Naive thymus-derived CD8-positive, alpha-beta T cell (primary cell): ENCODE measurements around the gene PLCXD3. TPM values are rescaled to one million over a fixed set of nuclear protein-coding genes. Genes with fewer than 3 reads are reported as not detected.
A peak's percentile ranks its signal among the peaks of the same experiment; 100 is the strongest.

Experiments
- ATAC-seq, 2 donors: fragments of 150-1000 bp; cut with Tn5 transposase in 1 of 2; sonication (Bioruptor Pico), chemical (Tn5 transposase) in 1 of 2; 1 replicate in 1 of 2; 2 replicates in 1 of 2; pipeline ENCODE4 v1.10.0; 2021; ENCODE audit warnings: mild to moderate bottlenecking in 2 of 2, moderate library complexity in 2 of 2
- POLR2A ChIA-PET: fragments of 350-600 bp; sonication (Branson Sonifier 250); formaldehyde crosslinking; loops from one replicate; lab custom pipeline; 2021; ENCODE audit warnings: antibody characterized with exemption; lab: Charles Lee
- DNase-seq, 10 donors: peaks; one replicate each; pipeline versions ENCODE4 v3.0.0 to v3.0.0-alpha.2; 2020 to 2022
- H3K27ac Mint-ChIP-seq, 10 donors: one replicate each; pipeline ENCODE4 v1.8.0; 2020 to 2022; ENCODE audit warnings: mild to moderate bottlenecking in 10 of 10, mixed read lengths in 10 of 10, moderate library complexity in 4 of 10, inconsistent platforms in 1 of 10
- H3K27me3 Mint-ChIP-seq, 5 donors: one replicate each; pipeline ENCODE4 v1.8.0; 2021 to 2022; ENCODE audit warnings: mixed read lengths in 5 of 5
- H3K36me3 Mint-ChIP-seq, 3 donors: one replicate each; pipeline ENCODE4 v1.8.0; 2020 to 2022; ENCODE audit warnings: mixed read lengths in 3 of 3, mild to moderate bottlenecking in 2 of 3, inconsistent platforms in 1 of 3
- H3K4me1 Mint-ChIP-seq, 4 donors: one replicate each; pipeline ENCODE4 v1.8.0; 2021 to 2022; ENCODE audit warnings: mixed read lengths in 4 of 4
- H3K4me3 Mint-ChIP-seq, 10 donors: one replicate each; pipeline ENCODE4 v1.8.0; 2020 to 2022; ENCODE audit warnings: mild to moderate bottlenecking in 10 of 10, mixed read lengths in 10 of 10, moderate library complexity in 6 of 10, inconsistent platforms in 1 of 10
- H3K9me3 Mint-ChIP-seq, 9 donors: one replicate each; pipeline ENCODE4 v1.8.0; 2020 to 2022; ENCODE audit warnings: mixed read lengths in 9 of 9, mild to moderate bottlenecking in 3 of 9, inconsistent platforms in 1 of 9, moderate library complexity in 1 of 9
- polyA plus RNA-seq, 3 donors: library from polyadenylated mRNA; unstranded; fragments of 300-500 nt; fragmentation: Illumina TruSeq; gene quantifications; one replicate each; pipeline ENCODE4 v1.2.3, GENCODE V29; 2021
- total RNA-seq, 8 experiments: library from RNA in 2 of 8; stranded (reverse) in 2 of 8; gene quantifications; one replicate each; pipeline ENCODE4 v1.2.3 and lab custom pipeline; 2021 to 2026

The PLCXD3 gene
- total and polyA plus RNA-seq, 5 experiments from 2014 or later: not detected

- Mint-ChIP-seq H3K27me3 (peaks cover 0 to 4% (median 0%) of the 10 kb centered on the region in 5 donors), H3K36me3 (no peaks in the 10 kb centered on the region), H3K27ac (no peak overlapping the region), H3K9me3 (peaks cover 0 to 30% (median 2%) of the 10 kb centered on the region in 9 donors), H3K4me1 (no peaks in the 10 kb centered on the region), H3K4me3 (no peak overlapping the region)
- ATAC-seq: no peak
- no peak for DNase-seq
- POLR2A ChIA-PET: no interaction called here
These were observed 197.8 kb downstream of the PLCXD3 start for GRCh38 chr5:41312478-41313060.

- ATAC-seq: no peak
- no peak overlapping the region for H3K4me3 Mint-ChIP-seq
These were observed 198.3 kb downstream of the PLCXD3 start for GRCh38 chr5:41312066-41312465.

DNA sequence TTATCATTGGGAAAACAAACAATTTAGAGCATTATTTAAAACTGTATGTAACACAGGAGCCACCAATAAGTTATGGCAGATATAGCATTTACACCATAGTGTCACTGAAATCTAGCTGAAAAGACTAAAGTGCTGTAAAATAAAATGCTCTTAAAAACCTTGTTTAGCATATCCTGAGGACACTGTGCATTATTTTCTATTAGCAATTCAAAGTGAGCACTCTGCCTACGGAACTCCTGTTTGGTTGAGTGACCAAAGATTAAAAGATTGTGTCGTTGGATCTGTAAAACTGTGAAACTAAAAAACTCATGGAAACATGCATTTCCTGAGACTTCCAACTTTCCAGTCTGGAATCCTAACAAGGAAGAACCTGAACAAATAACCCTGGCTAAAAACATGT lies 201.1 kb downstream of the PLCXD3 start:
- Mint-ChIP-seq H3K27me3 (peaks cover 0 to 2% (median 0%) of the 10 kb centered on the region in 5 donors), H3K4me1 (no peaks in the 10 kb centered on the region), H3K36me3 (no peaks in the 10 kb centered on the region), H3K9me3 (peaks cover 0 to 17% (median 0%) of the 10 kb centered on the region in 9 donors), H3K27ac (no peak overlapping the region), H3K4me3 (no peak overlapping the region)
- POLR2A ChIA-PET: no interaction called here
- ATAC-seq (no peak), DNase-seq (no peak)

More at GRCh38 chr5:41312066-41312465, 198.3 kb downstream of the PLCXD3 start:
- DNase-seq: no peak
- Mint-ChIP-seq H3K9me3 (peaks cover 0 to 25% (median 2%) of the 10 kb centered on the region in 9 donors), H3K4me1 (no peaks in the 10 kb centered on the region), H3K27me3 (peaks cover 0 to 4% (median 0%) of the 10 kb centered on the region in 5 donors), H3K36me3 (no peaks in the 10 kb centered on the region), H3K27ac (no peak overlapping the region)
- POLR2A ChIA-PET: no interaction called here

GRCh38 chr5:41306005-41306404 lies 204.4 kb downstream of the PLCXD3 start:
- peaks cover 0 to 17% (median 0%) of the 10 kb centered on the region in 9 donors for H3K9me3 Mint-ChIP-seq
- H3K4me1 Mint-ChIP-seq: no peaks in the 10 kb centered on the region
- H3K27me3 Mint-ChIP-seq: peaks cover 0 to under 1% (median 0%) of the 10 kb centered on the region in 5 donors
- no peak for DNase-seq
- ATAC-seq: no peak
- no peak overlapping the region for H3K27ac Mint-ChIP-seq
- H3K4me3 Mint-ChIP-seq: no peak overlapping the region
- POLR2A ChIA-PET: no interaction called here
- H3K36me3 Mint-ChIP-seq: no peaks in the 10 kb centered on the region

DNA sequence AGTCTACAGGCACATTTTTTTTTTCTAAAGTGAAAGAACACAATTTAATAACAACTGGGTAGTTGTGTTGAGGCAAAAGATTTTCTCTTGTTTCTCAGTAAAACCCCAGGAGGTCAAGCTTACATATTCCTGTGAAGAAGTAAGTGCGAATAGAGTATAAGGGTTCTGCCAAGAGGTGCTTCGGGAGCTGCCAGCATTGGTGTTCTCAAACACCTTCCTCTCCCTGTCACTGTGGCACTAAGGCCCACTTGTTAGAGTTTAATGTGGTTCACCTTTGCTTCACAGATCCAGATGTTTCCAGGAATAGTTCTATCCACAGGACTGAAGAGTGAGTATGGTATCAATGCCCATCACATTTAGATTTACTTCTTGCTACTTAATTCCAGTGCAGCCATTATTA lies 205.3 kb downstream of the PLCXD3 start:
- POLR2A ChIA-PET: no interaction called here
- H3K9me3 Mint-ChIP-seq: peaks cover 0 to 15% (median 0%) of the 10 kb centered on the region in 9 donors

GRCh38 chr5:41296066-41296465 lies 214.3 kb downstream of the PLCXD3 start:
- Mint-ChIP-seq H3K36me3 (no peaks in the 10 kb centered on the region), H3K27ac (no peak overlapping the region), H3K4me3 (no peak overlapping the region), H3K9me3 (no peaks in the 10 kb centered on the region), H3K27me3 (no peaks in the 10 kb centered on the region), H3K4me1 (no peaks in the 10 kb centered on the region)
- ATAC-seq (no peak), DNase-seq (no peak)
- POLR2A ChIA-PET: no interaction called here

More for the DNA sequence above, 205.3 kb downstream of the PLCXD3 start:
- Mint-ChIP-seq H3K27me3 (no peaks in the 10 kb centered on the region), H3K36me3 (no peaks in the 10 kb centered on the region), H3K4me1 (no peaks in the 10 kb centered on the region), H3K4me3 (no peak overlapping the region), H3K27ac (no peak overlapping the region)
- ATAC-seq: no peak
- DNase-seq: no peak

- peaks cover 0 to 15% (median 0%) of the 10 kb centered on the region in 9 donors for H3K9me3 Mint-ChIP-seq
- H3K4me1 Mint-ChIP-seq: no peaks in the 10 kb centered on the region
- DNase-seq (no peak), ATAC-seq (no peak)
- H3K36me3 Mint-ChIP-seq: no peaks in the 10 kb centered on the region
- no peak overlapping the region for H3K27ac Mint-ChIP-seq
- no peak overlapping the region for H3K4me3 Mint-ChIP-seq
- H3K27me3 Mint-ChIP-seq: peaks cover 0 to 4% (median 0%) of the 10 kb centered on the region in 5 donors
- POLR2A ChIA-PET: no interaction called here
These were observed 219.1 kb downstream of the PLCXD3 start for GRCh38 chr5:41291323-41291722.

GRCh38 chr5:41290810-41291209 lies 219.6 kb downstream of the PLCXD3 start:
- no peak overlapping the region for H3K4me3 Mint-ChIP-seq
- DNase-seq (no peak), ATAC-seq (no peak)
- H3K4me1 Mint-ChIP-seq: no peaks in the 10 kb centered on the region
- peaks cover 0 to 4% (median 0%) of the 10 kb centered on the region in 5 donors for H3K27me3 Mint-ChIP-seq
- POLR2A ChIA-PET: no interaction called here
- no peaks in the 10 kb centered on the region for H3K36me3 Mint-ChIP-seq
- H3K27ac Mint-ChIP-seq: no peak overlapping the region
- peaks cover 0 to 15% (median 0%) of the 10 kb centered on the region in 9 donors for H3K9me3 Mint-ChIP-seq

DNA sequence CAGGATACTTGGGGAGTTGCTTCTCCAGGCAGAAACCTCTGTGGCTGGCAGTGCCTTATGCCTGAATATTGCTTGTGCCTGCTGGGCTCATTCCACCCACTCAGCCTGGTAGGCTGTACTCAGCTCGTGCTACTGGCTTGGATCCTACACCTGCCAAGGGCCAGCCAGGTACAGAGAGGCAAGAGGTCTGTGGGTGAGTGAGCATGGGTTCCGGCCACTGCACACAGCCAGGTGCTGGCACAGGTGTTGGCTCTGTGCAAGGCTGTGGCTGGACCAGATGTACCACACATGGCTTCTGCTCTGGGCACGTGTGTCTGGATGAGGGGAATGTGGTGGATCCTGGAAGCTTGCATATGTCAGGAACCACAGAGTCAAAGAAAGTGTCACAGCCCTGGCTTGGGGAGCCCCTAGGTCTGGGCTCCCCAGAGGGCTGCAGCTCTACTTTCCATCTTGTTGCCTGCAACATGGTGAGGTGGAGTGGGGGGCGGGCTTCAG lies 220.4 kb downstream of the PLCXD3 start:
- no peak overlapping the region for H3K4me3 Mint-ChIP-seq
- POLR2A ChIA-PET: no interaction called here
- DNase-seq (peak in 1 of 10 donors; percentile 49), ATAC-seq (no peak)
- H3K27me3 Mint-ChIP-seq: peaks cover 0 to 4% (median 0%) of the 10 kb centered on the region in 5 donors
- H3K27ac Mint-ChIP-seq: no peak overlapping the region
- H3K9me3 Mint-ChIP-seq: peaks cover 0 to 15% (median 0%) of the 10 kb centered on the region in 9 donors
- H3K36me3 Mint-ChIP-seq: no peaks in the 10 kb centered on the region
- H3K4me1 Mint-ChIP-seq: no peaks in the 10 kb centered on the region

- Mint-ChIP-seq H3K4me3 (no peak overlapping the region), H3K9me3 (peaks cover 0 to 15% (median 0%) of the 10 kb centered on the region in 9 donors), H3K27ac (no peak overlapping the region), H3K4me1 (no peaks in the 10 kb centered on the region), H3K36me3 (no peaks in the 10 kb centered on the region), H3K27me3 (peaks cover 0 to 9% (median 0%) of the 10 kb centered on the region in 5 donors)
- ATAC-seq: no peak
- POLR2A ChIA-PET: no interaction called here
- DNase-seq: no peak
These were observed 223.7 kb downstream of the PLCXD3 start for GRCh38 chr5:41286696-41287095.

DNA sequence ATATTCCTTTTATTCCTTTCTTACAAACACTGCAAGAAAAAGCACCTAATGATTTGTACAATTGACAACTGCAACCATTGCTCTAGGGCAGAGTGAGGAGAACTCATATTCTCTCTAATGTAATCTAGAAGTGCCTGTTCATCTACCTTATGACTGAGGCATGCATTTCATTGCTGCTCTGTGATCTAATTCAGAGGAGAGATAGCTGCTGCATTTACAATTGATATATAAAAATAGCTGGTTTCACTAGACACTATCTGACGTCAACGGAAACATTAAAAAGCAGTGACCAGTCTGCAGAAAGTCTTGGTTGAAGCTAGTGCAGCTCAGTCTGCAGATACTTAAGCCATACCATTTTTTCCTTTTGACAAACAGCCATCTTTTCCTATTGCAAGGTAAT lies 224.2 kb downstream of the PLCXD3 start:
- no peak for DNase-seq
- POLR2A ChIA-PET: no interaction called here
- H3K9me3 Mint-ChIP-seq: peaks cover 0 to 15% (median 0%) of the 10 kb centered on the region in 9 donors
- H3K27me3 Mint-ChIP-seq: peaks cover 0 to 9% (median 0%) of the 10 kb centered on the region in 5 donors
- no peak overlapping the region for H3K4me3 Mint-ChIP-seq
- ATAC-seq: no peak
- no peaks in the 10 kb centered on the region for H3K36me3 Mint-ChIP-seq
- no peak overlapping the region for H3K27ac Mint-ChIP-seq
- H3K4me1 Mint-ChIP-seq: no peaks in the 10 kb centered on the region

GRCh38 chr5:41284938-41285337 lies 225.5 kb downstream of the PLCXD3 start:
- peaks cover 0 to 9% (median 0%) of the 10 kb centered on the region in 5 donors for H3K27me3 Mint-ChIP-seq
- no peak overlapping the region for H3K27ac Mint-ChIP-seq
- ATAC-seq (no peak), DNase-seq (no peak)
- no peaks in the 10 kb centered on the region for H3K4me1 Mint-ChIP-seq
- H3K9me3 Mint-ChIP-seq: peaks cover 0 to 15% (median 0%) of the 10 kb centered on the region in 9 donors
- no peaks in the 10 kb centered on the region for H3K36me3 Mint-ChIP-seq
- POLR2A ChIA-PET: no interaction called here
- no peak overlapping the region for H3K4me3 Mint-ChIP-seq

DNA sequence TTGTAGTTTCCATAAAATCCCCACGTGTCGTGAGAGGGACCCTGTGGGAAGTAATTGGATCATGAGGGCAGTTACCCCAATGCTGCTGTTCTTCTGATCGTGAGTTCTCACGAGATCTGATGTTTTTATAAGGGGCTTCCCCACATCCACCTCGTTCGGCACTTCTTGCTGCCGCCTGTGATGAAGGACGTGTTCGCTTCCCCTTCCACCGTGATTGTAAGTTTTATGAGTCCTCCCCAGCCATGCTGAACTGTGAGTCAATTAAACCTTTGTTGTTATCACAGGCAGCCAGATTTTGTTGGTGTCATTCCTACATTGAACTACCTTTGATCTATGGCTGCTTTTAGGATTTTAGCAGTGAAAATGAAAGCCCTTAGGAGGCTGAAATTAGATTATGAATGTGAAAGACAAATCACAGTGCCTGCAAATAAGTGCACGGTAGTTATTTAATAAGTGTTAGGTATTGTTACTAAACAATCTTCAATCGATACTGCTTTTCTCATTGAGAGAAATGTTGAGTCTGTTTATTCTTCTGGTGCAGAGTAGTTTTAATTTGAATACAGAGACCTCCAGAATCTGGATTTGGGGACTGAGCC lies 229.1 kb downstream of the PLCXD3 start:
- Mint-ChIP-seq H3K27me3 (peaks cover 0 to 4% (median 0%) of the 10 kb centered on the region in 5 donors), H3K9me3 (peaks cover 0 to 3% (median 0%) of the 10 kb centered on the region in 9 donors), H3K27ac (peak overlapping the region in 1 of 10 donors; percentile 37), H3K4me1 (no peaks in the 10 kb centered on the region), H3K4me3 (no peak overlapping the region), H3K36me3 (no peaks in the 10 kb centered on the region)
- DNase-seq: no peak
- ATAC-seq: no peak
- POLR2A ChIA-PET: no interaction called here
